ENCODE measurements around the gene IL25.

GRCh38 chr14:23359167-23359626, 13.4 kb upstream of the IL25 start:
- no peak for TF ChIP-seq KDM5A (IDR thresholded peaks at IDR 0.05; ENCODE audit: low read length)
- no peak for TF ChIP-seq RAD21 (IDR thresholded peaks at IDR 0.05 in 1 of 2, conservative IDR thresholded peaks at IDR 0.05 in 1 of 2; ENCODE audit: low read depth in 2 of 2, low read length in 2 of 2)
- no peak for TF ChIP-seq TBP (IDR thresholded peaks at IDR 0.05; ENCODE audit: low read depth, low read length)
- no peak for TF ChIP-seq CTCF (IDR thresholded peaks at IDR 0.05; ENCODE audit: control extremely low read depth in 1 of 3, insufficient read depth in 1 of 3, low read depth in 1 of 3, low read length in 3 of 3)
- TF ChIP-seq RFX5 (IDR thresholded peaks at IDR 0.05; ENCODE audit: borderline replicate concordance, low read depth, low read length) = no peak
- TF ChIP-seq POLR2A (IDR thresholded peaks at IDR 0.05; ENCODE audit: control extremely low read depth in 1 of 2, low read depth in 2 of 2, low read length in 2 of 2) = no peak
- TF ChIP-seq ZNF274 (IDR thresholded peaks at IDR 0.05; ENCODE audit: borderline replicate concordance, extremely low read depth, low read length) = no peak
- no peak for TF ChIP-seq KDM1A (IDR thresholded peaks at IDR 0.05; ENCODE audit: borderline replicate concordance, low read length)
- TF ChIP-seq EGR1 (IDR thresholded peaks at IDR 0.05; ENCODE audit: borderline replicate concordance, low read depth, low read length) = no peak
- no peak for TF ChIP-seq EZH2 (IDR thresholded peaks at IDR 0.05; ENCODE audit: low read depth, low read length, severe bottlenecking)

Data from H1 (cell line).